ENCODE data around the gene CPSF3.

CPSF3 gene

DNA sequence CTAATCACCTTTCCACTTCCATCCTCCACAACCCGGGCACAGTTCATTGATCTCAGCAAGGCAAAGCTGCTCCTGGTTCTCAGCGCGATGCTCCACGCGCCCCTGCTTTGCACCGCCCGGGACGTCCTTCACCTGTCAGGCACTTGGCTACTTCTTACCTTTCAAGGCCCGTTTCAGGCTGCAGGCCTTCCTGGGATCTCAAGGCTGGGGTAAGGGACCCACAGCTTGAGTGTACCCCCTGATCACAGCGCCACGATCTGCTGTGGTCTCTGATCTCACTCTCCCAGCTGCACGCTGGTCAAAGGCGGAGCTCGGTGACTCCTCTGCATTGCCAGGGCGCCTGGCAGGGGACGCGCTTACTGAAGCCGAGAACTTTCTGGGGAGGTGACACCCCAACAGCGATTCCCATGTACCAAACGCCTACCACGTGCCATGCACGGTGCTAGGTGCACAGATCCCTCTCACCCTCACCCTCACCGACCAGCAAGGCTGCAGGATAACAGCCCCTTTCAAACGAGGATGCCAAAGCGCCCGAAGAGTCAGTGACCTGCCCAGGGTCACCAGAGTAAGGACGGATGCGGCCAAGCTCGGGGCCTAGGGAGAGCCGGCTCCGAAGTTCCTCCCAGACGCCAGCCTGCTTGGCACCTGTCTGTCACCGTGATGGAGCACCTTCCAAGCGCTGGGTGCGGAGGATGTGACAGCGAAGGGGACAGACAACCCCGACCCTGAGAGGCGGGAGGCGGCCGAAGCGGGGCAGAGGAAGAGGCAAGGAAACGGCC, 944 bp upstream of the CPSF3 start:
- H3K9me2 ChIP-seq (replicated peaks; ENCODE audit: insufficient read depth, low read length) = no peaks in the 10 kb centered on the region
- H3K9ac ChIP-seq (ENCODE audit: low read length) = peak overlapping the region; percentile 95
- peaks cover 4% of the 10 kb centered on the region; the same call in 1 of the 2 replicates for H4K20me1 ChIP-seq (ENCODE audit: low read depth, low read length)
- H3K79me2 ChIP-seq (ENCODE audit: insufficient read depth, low read length) = peaks cover 84% of the 10 kb centered on the region
- peak overlapping the region; percentile 68 for H2AFZ ChIP-seq (ENCODE audit: low read depth, low read length, severe bottlenecking)
- H3K36me3 ChIP-seq (ENCODE audit: low read length) = peaks cover 4% of the 10 kb centered on the region; the same call in 1 of the 2 replicates
- no peaks in the 10 kb centered on the region for H3F3A ChIP-seq (ENCODE audit: insufficient read depth)
- TF ChIP-seq, protein P1, sequence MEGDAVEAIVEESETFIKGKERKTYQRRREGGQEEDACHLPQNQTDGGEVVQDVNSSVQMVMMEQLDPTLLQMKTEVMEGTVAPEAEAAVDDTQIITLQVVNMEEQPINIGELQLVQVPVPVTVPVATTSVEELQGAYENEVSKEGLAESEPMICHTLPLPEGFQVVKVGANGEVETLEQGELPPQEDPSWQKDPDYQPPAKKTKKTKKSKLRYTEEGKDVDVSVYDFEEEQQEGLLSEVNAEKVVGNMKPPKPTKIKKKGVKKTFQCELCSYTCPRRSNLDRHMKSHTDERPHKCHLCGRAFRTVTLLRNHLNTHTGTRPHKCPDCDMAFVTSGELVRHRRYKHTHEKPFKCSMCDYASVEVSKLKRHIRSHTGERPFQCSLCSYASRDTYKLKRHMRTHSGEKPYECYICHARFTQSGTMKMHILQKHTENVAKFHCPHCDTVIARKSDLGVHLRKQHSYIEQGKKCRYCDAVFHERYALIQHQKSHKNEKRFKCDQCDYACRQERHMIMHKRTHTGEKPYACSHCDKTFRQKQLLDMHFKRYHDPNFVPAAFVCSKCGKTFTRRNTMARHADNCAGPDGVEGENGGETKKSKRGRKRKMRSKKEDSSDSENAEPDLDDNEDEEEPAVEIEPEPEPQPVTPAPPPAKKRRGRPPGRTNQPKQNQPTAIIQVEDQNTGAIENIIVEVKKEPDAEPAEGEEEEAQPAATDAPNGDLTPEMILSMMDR (IDR thresholded peaks at IDR 0.05; ENCODE audit: insufficient read depth, low read length, poor library complexity, severe bottlenecking) = no peak
- no peak for TF ChIP-seq EZH2phosphoT487 (conservative IDR thresholded peaks at IDR 0.05; ENCODE audit: low read length)
- peak overlapping the region; percentile 99 for H3K4me3 ChIP-seq (ENCODE audit: insufficient read depth, low read length, poor library complexity, severe bottlenecking)
- no peaks in the 10 kb centered on the region for H3K27me3 ChIP-seq (ENCODE audit: low read length)
- peak overlapping the region; percentile 66 for H3K27ac ChIP-seq (ENCODE audit: low read depth, low read length)
- H3K9me3 ChIP-seq (ENCODE audit: insufficient read depth, low read length) = no peaks in the 10 kb centered on the region
- peak overlapping the region; percentile 79 for H3K4me2 ChIP-seq (ENCODE audit: low read depth, low read length, poor library complexity, severe bottlenecking)

DNA sequence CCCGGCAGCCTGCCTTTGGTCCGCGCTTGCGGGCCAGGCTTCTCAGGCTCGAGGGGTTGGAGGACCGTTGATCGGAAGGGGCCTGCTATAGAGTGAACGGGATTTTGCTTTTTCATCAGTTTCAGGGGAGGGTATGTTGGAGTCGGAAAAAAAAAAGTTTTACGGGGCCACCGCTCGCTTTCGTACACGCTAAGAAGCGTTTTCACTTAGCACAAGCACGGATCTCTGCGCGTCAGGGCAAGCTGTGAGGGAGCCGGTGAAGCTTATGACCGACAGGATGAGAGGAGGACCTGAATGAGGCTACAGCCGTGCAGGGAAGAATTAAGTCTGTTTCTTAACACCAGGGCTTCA, 443 bp downstream of the CPSF3 start:
- Histone ChIP-seq H3K9ac (ENCODE audit: low read length) (peak overlapping the region; percentile 95), H3K79me2 (ENCODE audit: insufficient read depth, low read length) (peaks cover 70% of the 10 kb centered on the region), H2AFZ (ENCODE audit: low read depth, low read length, severe bottlenecking) (peak overlapping the region; percentile 93), H3K27me3 (ENCODE audit: low read length) (no peaks in the 10 kb centered on the region), H3K9me3 (ENCODE audit: insufficient read depth, low read length) (no peaks in the 10 kb centered on the region), H4K20me1 (ENCODE audit: low read depth, low read length) (peaks cover 4% of the 10 kb centered on the region; the same call in 1 of the 2 replicates), H3K9me2 (replicated peaks; ENCODE audit: insufficient read depth, low read length) (no peaks in the 10 kb centered on the region), H3K4me3 (ENCODE audit: insufficient read depth, low read length, poor library complexity, severe bottlenecking) (peak overlapping the region; percentile 99), H3K4me2 (ENCODE audit: low read depth, low read length, poor library complexity, severe bottlenecking) (peak overlapping the region; percentile 82), H3K27ac (ENCODE audit: low read depth, low read length) (peak overlapping the region; percentile 69), H3F3A (ENCODE audit: insufficient read depth) (no peaks in the 10 kb centered on the region), H3K36me3 (ENCODE audit: low read length) (no peaks in the 10 kb centered on the region)
- no peak for TF ChIP-seq EZH2phosphoT487 (conservative IDR thresholded peaks at IDR 0.05; ENCODE audit: low read length)
- TF ChIP-seq, protein P1 (IDR thresholded peaks at IDR 0.05; ENCODE audit: insufficient read depth, low read length, poor library complexity, severe bottlenecking) = no peak

DNA sequence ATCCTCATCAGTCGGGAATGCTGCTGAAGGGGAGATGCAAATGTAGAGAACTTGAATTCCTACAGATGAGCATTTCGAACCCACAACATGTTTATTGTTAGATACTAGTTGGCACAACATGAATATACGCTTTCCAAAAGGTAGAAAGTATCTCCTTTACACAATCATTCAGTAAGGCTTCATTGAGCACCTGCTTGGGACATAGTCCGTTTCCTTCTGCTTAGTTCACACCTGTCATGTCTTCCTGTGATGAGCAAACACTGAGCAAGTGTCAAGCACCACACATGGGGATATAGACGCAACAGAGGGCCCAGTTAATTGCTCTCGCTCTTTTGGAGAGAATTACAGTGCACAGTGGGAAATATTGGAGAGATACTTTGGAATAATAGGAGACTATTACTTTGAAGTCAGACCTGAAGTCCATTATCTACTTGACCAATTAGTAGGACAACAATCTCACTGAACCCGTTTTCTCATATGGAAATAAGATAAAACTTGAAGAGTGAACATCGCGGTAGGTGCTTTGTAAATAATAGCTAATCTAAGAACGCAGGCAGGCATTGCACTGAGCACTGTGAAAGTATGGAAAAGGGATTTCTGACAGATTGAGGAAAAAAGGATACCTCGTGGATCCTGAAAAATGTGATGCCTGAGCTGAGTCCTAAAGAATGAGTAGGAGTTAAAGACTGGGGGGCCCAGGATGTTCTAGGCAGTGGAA, 1.2 kb downstream of the CPSF3 start:
- peak overlapping the region; percentile 95 for H3K9ac ChIP-seq (ENCODE audit: low read length)
- no peaks in the 10 kb centered on the region for H3K27me3 ChIP-seq (ENCODE audit: low read length)
- H3K27ac ChIP-seq (ENCODE audit: low read depth, low read length) = peak overlapping the region; percentile 69
- TF ChIP-seq, protein P1 (IDR thresholded peaks at IDR 0.05; ENCODE audit: insufficient read depth, low read length, poor library complexity, severe bottlenecking) = no peak
- H3K4me2 ChIP-seq (ENCODE audit: low read depth, low read length, poor library complexity, severe bottlenecking) = peak overlapping the region; percentile 82
- H3K4me3 ChIP-seq (ENCODE audit: insufficient read depth, low read length, poor library complexity, severe bottlenecking) = peak overlapping the region; percentile 99
- peak overlapping the region; percentile 93 for H2AFZ ChIP-seq (ENCODE audit: low read depth, low read length, severe bottlenecking)
- peaks cover 3% of the 10 kb centered on the region; the same call in 1 of the 2 replicates for H3K36me3 ChIP-seq (ENCODE audit: low read length)
- peaks cover 2% of the 10 kb centered on the region; the same call in 1 of the 2 replicates for H4K20me1 ChIP-seq (ENCODE audit: low read depth, low read length)
- no peaks in the 10 kb centered on the region for H3K9me3 ChIP-seq (ENCODE audit: insufficient read depth, low read length)
- H3K79me2 ChIP-seq (ENCODE audit: insufficient read depth, low read length) = peaks cover 63% of the 10 kb centered on the region
- no peaks in the 10 kb centered on the region for H3K9me2 ChIP-seq (replicated peaks; ENCODE audit: insufficient read depth, low read length)
- H3F3A ChIP-seq (ENCODE audit: insufficient read depth) = no peaks in the 10 kb centered on the region
